DND-41 (cell line): ENCODE results near the gene ECHDC3.

Experiments
- EZH2 ChIP-seq: IDR thresholded peaks from 3 replicates; pipeline ENCODE4 v1.6.1; 2012; ENCODE audit warnings: borderline replicate concordance, low read depth, mild to moderate bottlenecking, moderate library complexity, low read length, inconsistent platforms; ENCODE audit not compliant: severe bottlenecking
- TF ChIP-seq, protein P1 (sequence below): IDR thresholded peaks from 2 replicates; pipeline ENCODE4 v1.5.1; 2012; ENCODE audit warnings: borderline replicate concordance, low read length, moderate library complexity, mild to moderate bottlenecking; ENCODE audit not compliant: poor library complexity, severe bottlenecking; ENCODE audit errors: extremely low read depth

DNA sequence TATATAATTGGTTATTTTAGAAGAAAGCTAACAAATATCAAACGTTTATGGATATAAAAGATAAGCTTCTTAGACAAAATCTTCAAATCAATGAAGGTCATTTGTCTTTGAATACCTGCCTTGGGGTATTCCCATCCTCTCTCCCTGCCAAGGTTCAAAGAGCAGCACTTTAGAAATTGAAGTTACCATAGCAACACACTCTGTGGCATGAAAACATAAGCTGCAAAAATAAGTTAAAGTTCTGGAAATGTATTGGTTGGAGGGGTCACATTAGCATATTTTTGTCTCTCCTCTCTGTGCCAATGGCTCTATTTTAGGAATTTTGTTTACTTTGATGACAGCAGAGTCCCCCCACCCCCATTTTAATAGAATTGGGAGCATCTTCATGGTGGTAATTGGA lies 12.0 kb downstream of the ECHDC3 start:
- TF ChIP-seq, protein P1, sequence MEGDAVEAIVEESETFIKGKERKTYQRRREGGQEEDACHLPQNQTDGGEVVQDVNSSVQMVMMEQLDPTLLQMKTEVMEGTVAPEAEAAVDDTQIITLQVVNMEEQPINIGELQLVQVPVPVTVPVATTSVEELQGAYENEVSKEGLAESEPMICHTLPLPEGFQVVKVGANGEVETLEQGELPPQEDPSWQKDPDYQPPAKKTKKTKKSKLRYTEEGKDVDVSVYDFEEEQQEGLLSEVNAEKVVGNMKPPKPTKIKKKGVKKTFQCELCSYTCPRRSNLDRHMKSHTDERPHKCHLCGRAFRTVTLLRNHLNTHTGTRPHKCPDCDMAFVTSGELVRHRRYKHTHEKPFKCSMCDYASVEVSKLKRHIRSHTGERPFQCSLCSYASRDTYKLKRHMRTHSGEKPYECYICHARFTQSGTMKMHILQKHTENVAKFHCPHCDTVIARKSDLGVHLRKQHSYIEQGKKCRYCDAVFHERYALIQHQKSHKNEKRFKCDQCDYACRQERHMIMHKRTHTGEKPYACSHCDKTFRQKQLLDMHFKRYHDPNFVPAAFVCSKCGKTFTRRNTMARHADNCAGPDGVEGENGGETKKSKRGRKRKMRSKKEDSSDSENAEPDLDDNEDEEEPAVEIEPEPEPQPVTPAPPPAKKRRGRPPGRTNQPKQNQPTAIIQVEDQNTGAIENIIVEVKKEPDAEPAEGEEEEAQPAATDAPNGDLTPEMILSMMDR = no peak
- TF ChIP-seq EZH2 = no peak
